DOHH2 (cell line): ENCODE data around the gene LCN9.
"Not testable (repeated sequence)": the region's sequence is repeated elsewhere in the genome, so short reads cannot be mapped to it uniquely, and the experiment has no call there.

Experiments used
- H3F3A ChIP-seq: fragments of 200-600 bp; sonication (generic), shearing (Covaris generic); 2 replicates; pipeline ENCODE4 v1.6.0; 2016; ENCODE audit warnings: antibody characterized with exemption, mild to moderate bottlenecking; ENCODE audit not compliant: control insufficient read depth, insufficient read depth
- H3K27ac ChIP-seq: fragments of 200-600 bp; sonication (generic); 2 replicates; pipeline ENCODE4 v1.5.1; 2014; ENCODE audit warnings: low read depth, mild to moderate bottlenecking, low read length, moderate library complexity
- H3K27me3 ChIP-seq: fragments of 200-600 bp; sonication (generic); 2 replicates; pipeline ENCODE4 v1.6.1; 2014; ENCODE audit warnings: mild to moderate bottlenecking, low read length, mixed read lengths; ENCODE audit not compliant: control insufficient read depth
- H3K36me3 ChIP-seq: fragments of 200-600 bp; sonication (generic); 2 replicates; pipeline ENCODE4 v1.6.1; 2014; ENCODE audit warnings: mild to moderate bottlenecking, low read length, moderate library complexity, mixed read lengths; ENCODE audit not compliant: control insufficient read depth
- H3K4me1 ChIP-seq: fragments of 200-600 bp; sonication (generic); 2 replicates; pipeline ENCODE4 v1.6.1; 2014; ENCODE audit warnings: mild to moderate bottlenecking, low read length, mixed read lengths; ENCODE audit not compliant: control insufficient read depth
- H3K4me2 ChIP-seq: fragments of 200-600 bp; sonication (generic); 2 replicates; pipeline ENCODE4 v1.6.0; 2014; ENCODE audit warnings: mild to moderate bottlenecking, low read length, moderate library complexity
- H3K4me3 ChIP-seq: fragments of 200-600 bp; sonication (generic); 2 replicates; pipeline ENCODE4 v1.5.1; 2014; ENCODE audit warnings: mild to moderate bottlenecking, low read length, mixed read lengths
- H3K79me2 ChIP-seq: fragments of 200-600 bp; sonication (generic); 2 replicates; pipeline ENCODE4 v1.6.1; 2014; ENCODE audit warnings: mild to moderate bottlenecking, low read length, mixed read lengths; ENCODE audit not compliant: control insufficient read depth
- H3K9me2 ChIP-seq: fragments of 200-600 bp; sonication (generic); replicated peaks from 2 replicates; pipeline ENCODE4 v1.6.1; 2014; ENCODE audit warnings: mild to moderate bottlenecking, low read length, mixed read lengths; ENCODE audit not compliant: control insufficient read depth
- H3K9me3 ChIP-seq: fragments of 200-600 bp; sonication (generic); 2 replicates; pipeline ENCODE4 v1.6.1; 2014; ENCODE audit warnings: antibody characterized with exemption, low read length, mixed read lengths; ENCODE audit not compliant: control insufficient read depth, insufficient read depth
- H4K20me1 ChIP-seq: fragments of 200-600 bp; sonication (generic); 2 replicates; pipeline ENCODE4 v1.6.0; 2014; ENCODE audit warnings: low read depth, mild to moderate bottlenecking, antibody characterized with exemption, low read length, moderate library complexity; ENCODE audit not compliant: control insufficient read depth, insufficient read depth
- EZH2phosphoT487 ChIP-seq: fragments of 200-600 bp; sonication (generic); IDR thresholded peaks from 2 replicates; pipeline ENCODE4 v1.6.1; 2017; ENCODE audit warnings: borderline replicate concordance, mild to moderate bottlenecking, antibody characterized with exemption, low read length, moderate library complexity, mixed read lengths
- TF ChIP-seq, protein P1 (sequence below): fragments of 200-600 bp; sonication (generic); IDR thresholded peaks from one replicate; pipeline ENCODE4 v1.5.1; 2014; ENCODE audit warnings: antibody characterized with exemption, mild to moderate bottlenecking, low read depth, low read length; ENCODE audit not compliant: poor library complexity, severe bottlenecking

LCN9 gene

DNA sequence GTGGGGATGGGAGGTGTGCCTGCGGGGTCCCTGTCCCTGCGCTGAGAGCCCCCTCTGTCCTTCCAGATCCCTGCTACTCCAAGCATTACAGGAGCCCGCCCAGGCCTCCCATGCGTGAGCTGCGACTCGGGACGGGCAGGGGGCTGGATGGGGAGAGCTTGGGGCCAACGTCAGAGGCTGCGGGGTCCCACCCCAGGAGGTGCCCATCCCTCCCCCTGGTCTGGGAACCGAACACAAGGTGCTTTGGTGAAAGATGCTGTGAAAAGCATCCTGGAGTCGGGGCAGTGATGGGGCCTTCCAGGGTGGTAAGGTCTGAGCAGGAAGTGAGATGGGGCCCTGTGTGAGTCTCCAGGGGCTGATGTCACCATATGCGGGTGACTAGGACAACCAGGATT, 2.7 kb downstream of the LCN9 start:
- Histone ChIP-seq H3K27ac (no peak overlapping the region), H3F3A (no peaks in the 10 kb centered on the region), H3K4me2 (no peak overlapping the region), H3K9me3 (no peaks in the 10 kb centered on the region), H3K27me3 (no peaks in the 10 kb centered on the region), H4K20me1 (no peaks in the 10 kb centered on the region), H3K4me1 (no peaks in the 10 kb centered on the region), H3K4me3 (no peak overlapping the region), H3K36me3 (no peaks in the 10 kb centered on the region), H3K9me2 (no peaks in the 10 kb centered on the region), H3K79me2 (no peaks in the 10 kb centered on the region)
- TF ChIP-seq, protein P1, sequence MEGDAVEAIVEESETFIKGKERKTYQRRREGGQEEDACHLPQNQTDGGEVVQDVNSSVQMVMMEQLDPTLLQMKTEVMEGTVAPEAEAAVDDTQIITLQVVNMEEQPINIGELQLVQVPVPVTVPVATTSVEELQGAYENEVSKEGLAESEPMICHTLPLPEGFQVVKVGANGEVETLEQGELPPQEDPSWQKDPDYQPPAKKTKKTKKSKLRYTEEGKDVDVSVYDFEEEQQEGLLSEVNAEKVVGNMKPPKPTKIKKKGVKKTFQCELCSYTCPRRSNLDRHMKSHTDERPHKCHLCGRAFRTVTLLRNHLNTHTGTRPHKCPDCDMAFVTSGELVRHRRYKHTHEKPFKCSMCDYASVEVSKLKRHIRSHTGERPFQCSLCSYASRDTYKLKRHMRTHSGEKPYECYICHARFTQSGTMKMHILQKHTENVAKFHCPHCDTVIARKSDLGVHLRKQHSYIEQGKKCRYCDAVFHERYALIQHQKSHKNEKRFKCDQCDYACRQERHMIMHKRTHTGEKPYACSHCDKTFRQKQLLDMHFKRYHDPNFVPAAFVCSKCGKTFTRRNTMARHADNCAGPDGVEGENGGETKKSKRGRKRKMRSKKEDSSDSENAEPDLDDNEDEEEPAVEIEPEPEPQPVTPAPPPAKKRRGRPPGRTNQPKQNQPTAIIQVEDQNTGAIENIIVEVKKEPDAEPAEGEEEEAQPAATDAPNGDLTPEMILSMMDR = no peak
- no peak for TF ChIP-seq EZH2phosphoT487

DNA sequence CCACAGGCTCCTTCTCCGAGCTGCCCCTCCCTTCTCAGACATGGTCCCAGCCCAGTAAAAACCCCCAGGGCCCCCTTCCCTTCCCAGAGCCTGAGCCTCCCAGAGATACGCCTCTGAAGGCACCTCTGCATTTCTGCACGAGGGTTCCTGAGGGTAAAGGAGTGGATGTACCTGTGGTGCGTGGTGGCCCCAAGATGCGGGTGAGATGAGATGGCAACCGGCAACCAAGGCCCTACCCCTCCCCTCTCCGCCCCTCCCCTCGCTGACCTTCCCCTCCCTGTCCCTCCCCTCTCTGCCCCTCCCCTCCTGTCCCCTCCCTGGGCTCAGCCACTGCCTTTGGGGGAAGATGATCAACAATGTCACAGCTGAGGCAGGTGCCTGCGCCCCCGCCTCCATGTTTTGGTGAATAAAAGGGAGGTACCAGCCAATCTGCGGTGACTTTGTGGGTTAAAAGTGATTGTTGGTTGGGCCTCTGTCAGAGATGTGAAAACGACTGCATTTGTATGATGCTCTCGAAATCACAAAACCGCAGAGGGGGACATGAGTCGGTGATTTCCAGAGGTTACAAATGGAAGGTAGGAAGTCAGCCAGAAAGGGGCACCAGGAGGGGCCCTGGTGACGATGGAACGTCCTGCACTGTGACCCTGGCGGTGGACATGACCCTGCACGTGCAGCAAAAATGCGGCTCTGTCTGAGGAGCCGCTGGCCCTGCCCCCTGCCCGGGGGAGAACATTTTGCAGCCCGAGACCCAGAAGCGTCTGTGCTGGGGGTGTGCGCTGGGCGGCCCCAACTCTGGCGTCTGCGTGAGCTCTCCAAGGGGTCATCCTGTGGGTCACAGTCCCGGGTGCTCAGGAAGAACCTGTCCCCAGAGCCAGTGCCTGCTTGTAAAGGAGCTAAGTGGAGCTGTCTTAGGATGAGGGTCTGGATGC, 3.7 kb downstream of the LCN9 start:
- H3F3A ChIP-seq = no peaks in the 10 kb centered on the region
- no peaks in the 10 kb centered on the region for H3K79me2 ChIP-seq
- H3K36me3 ChIP-seq = no peaks in the 10 kb centered on the region
- no peak overlapping the region for H3K4me2 ChIP-seq
- no peaks in the 10 kb centered on the region for H3K27me3 ChIP-seq
- no peak overlapping the region for H3K4me3 ChIP-seq
- H3K9me2 ChIP-seq = no peaks in the 10 kb centered on the region
- no peak overlapping the region for H3K27ac ChIP-seq
- no peaks in the 10 kb centered on the region for H3K9me3 ChIP-seq
- no peaks in the 10 kb centered on the region for H4K20me1 ChIP-seq
- TF ChIP-seq, protein P1 = no peak
- no peak for TF ChIP-seq EZH2phosphoT487
- no peaks in the 10 kb centered on the region for H3K4me1 ChIP-seq

DNA sequence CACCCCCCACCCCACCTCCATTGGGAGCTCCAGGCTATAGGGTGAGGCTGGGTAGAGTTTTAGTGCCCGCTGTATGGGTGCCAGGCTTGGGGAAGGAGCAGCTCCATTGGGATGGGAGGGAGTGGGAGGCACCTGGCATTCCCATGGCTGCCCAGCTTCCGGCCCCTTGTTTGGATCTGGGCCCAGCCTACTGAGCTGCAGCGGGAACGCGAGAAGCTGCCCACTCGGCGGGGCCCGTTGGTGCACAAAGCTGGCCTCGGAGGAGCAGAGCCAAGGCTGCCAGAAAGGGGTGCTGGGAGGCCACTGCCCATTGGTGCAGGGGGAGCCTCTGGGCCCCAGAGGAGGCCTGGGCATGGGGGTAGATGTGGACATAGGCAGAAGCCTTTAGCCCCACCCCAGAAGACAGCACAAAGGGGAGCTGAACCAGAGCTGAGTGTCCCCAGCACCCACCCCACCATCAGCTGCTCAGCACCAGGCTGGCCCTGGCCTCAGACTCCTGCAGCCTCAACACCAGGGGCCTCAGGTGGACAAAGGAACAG, 4.4 kb downstream of the LCN9 start:
- no peak for TF ChIP-seq EZH2phosphoT487
- TF ChIP-seq, protein P1 = no peak
- Histone ChIP-seq H3K36me3 (no peaks in the 10 kb centered on the region), H3K4me2 (no peak overlapping the region), H3F3A (no peaks in the 10 kb centered on the region), H3K9me3 (no peaks in the 10 kb centered on the region), H4K20me1 (no peaks in the 10 kb centered on the region), H3K27me3 (no peaks in the 10 kb centered on the region), H3K4me3 (no peak overlapping the region), H3K4me1 (no peaks in the 10 kb centered on the region), H3K9me2 (no peaks in the 10 kb centered on the region), H3K79me2 (no peaks in the 10 kb centered on the region), H3K27ac (no peak overlapping the region)

DNA sequence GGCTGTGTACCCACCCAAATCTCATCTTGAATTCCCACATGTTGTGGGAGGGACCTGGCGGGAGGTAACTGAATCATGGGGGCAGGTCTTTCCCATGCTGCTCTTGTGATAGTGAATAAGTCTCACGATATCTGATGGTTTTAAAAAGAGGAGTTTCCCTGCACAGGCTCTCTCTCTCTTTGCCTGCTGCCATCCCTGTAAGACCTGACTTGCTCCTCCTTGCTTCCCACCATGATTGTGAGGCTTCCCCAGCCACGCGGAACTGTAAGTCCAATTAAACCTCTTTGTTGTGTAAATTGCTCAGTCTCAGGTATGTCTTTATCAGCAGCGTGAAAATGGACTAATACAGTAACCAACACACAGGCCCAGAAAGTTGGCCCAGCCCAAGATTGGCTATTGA, 5.9 kb downstream of the LCN9 start:
- H3K9me3 ChIP-seq, H3K27ac ChIP-seq, H3K4me1 ChIP-seq, H3F3A ChIP-seq, H4K20me1 ChIP-seq, H3K9me2 ChIP-seq, H3K27me3 ChIP-seq, H3K36me3 ChIP-seq, H3K79me2 ChIP-seq, H3K4me3 ChIP-seq, H3K4me2 ChIP-seq: not testable (repeated sequence)
